Activated CD8-positive, alpha-beta memory T cell treated with anti-CD3 and anti-CD28 coated beads, Interleukin-2, amount 10 ng/mL, durations not matched to agents 7 days and 5 days (primary cell): ENCODE data around the gene MEIS1. TPM values are rescaled to one million over a fixed set of nuclear protein-coding genes. Genes with fewer than 3 reads are reported as not detected.

Source experiments
- ATAC-seq: fragments of 150-1000 bp; cut with Tn5 transposase; one replicate; pipeline ENCODE4 v1.10.0; 2021; ENCODE audit warnings: moderate library complexity
- CTCF ChIA-PET: fragments of 350-600 bp; sonication (Branson Sonifier 250); formaldehyde crosslinking; loops from one replicate; lab custom pipeline; 2021; ENCODE audit warnings: antibody characterized with exemption; lab: Charles Lee
- DNase-seq: peaks from one replicate; pipeline ENCODE4 v3.0.0-alpha.2; 2020
- H3K27ac Mint-ChIP-seq: one replicate; pipeline ENCODE4 v1.8.0; 2021; ENCODE audit warnings: mild to moderate bottlenecking, mixed read lengths
- H3K27me3 Mint-ChIP-seq: one replicate; pipeline ENCODE4 v1.8.0; 2021; ENCODE audit warnings: mixed read lengths
- H3K36me3 Mint-ChIP-seq: one replicate; pipeline ENCODE4 v1.8.0; 2021; ENCODE audit warnings: mild to moderate bottlenecking, mixed read lengths
- H3K4me1 Mint-ChIP-seq: one replicate; pipeline ENCODE4 v1.8.0; 2021; ENCODE audit warnings: mixed read lengths
- H3K4me3 Mint-ChIP-seq: one replicate; pipeline ENCODE4 v1.8.0; 2021; ENCODE audit warnings: mild to moderate bottlenecking, moderate library complexity, mixed read lengths
- H3K9me3 Mint-ChIP-seq: one replicate; pipeline ENCODE4 v1.8.0; 2022; ENCODE audit warnings: low read depth, mixed read lengths
- total RNA-seq, 2 experiments: library from RNA; stranded (reverse); gene quantifications; one replicate each; pipeline ENCODE4 v1.2.3, GENCODE V29; 2021

MEIS1 gene
- total RNA-seq, 2 experiments from 2014 or later = not detected

DNA sequence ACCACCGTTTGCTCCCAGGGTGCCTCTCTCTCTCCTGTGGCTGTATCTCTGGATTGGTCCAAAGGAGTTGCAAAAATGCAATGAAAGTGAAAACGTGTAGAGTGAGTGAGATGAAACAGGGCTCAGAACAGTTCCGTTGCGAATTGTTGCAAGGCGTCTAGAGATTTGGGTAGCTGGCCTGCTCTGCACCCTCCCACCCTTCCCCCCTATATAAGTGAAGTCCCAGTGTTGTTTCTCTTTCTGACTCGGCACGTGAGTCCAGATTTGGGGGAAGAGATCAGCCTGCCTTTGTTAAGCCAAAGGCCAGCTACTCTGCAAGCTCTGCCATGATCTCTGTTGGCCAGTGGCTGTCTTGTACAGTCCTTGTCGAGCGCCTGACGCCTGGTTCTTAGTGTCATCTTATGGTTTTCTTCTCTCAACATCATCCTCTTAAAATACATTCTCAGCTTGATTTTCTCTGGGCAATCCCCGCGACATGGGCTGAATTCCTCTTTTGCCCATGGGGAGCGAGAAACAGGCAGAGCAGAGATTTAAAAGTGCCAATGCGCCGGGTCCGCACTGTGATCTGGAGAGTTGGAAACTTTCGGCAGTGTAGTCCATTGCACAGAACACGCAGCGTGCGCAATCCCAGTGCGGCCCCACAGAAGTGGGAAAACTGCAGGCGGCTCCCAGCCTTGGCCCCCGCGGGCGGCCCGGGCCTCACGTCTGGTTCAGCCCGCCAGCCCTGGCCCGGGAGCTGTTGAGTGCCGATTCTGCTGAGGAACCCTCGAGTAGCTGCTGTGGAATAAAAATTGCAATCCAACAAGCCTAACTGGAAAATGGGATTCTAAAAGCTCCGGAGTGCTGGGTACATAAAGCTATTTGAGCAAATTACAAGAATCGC is 9.3 kb downstream of the MEIS1 start:
- H3K27me3 Mint-ChIP-seq = peaks cover 45% of the 10 kb centered on the region
- H3K9me3 Mint-ChIP-seq = no peaks in the 10 kb centered on the region
- H3K4me3 Mint-ChIP-seq = no peak overlapping the region
- no peak overlapping the region for H3K27ac Mint-ChIP-seq
- peaks cover 1% of the 10 kb centered on the region for H3K36me3 Mint-ChIP-seq
- no peak for ATAC-seq
- CTCF ChIA-PET = interaction anchor here (1.0 kb wide), 1 partner anchor 69 kb away, joined by 3 read pairs; no protein-coding TSS in a partner anchor
- DNase-seq = no peak
- no peaks in the 10 kb centered on the region for H3K4me1 Mint-ChIP-seq

DNA sequence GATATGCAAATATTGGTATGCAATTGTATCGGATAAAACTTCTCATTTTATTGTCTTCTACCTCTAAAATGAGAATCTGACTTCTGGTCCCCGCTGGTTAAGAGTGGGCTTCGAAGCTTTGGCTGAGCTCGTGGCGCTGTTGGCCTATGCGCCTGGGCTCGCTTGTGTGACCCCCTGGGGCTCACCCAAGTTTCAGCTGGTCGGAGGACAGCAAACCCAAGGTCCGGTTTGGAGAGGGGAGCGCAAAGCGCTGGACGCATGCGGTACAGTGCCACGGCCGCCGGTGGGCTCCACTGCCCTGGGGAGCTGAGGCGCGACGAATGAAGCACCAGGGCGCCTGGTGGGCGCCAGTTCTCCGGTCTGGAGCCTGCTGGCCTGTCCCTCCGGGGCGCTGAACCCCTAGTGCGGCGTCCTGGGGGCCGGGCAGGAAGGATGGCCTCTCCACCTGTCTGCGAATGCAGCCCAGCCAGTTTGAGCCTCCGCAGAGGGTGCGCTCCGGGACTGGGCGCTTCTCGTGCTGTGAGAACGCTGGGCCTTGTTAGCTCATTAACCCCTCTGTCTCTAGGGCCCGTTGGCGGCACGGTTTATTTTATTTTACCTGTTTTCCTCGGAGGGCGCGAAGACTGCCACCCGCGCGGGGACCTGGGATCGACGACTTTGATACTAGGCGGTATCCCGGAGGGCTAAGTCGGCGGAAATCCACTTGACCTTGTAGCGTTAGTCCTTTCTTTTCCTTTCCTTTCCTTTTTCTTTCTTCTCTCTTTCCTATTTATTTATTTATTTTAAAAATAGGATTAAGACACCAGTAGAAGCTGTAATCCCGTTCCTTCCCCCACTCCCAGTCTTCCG is 10.4 kb downstream of the MEIS1 start:
- ATAC-seq = no peak
- H3K4me3 Mint-ChIP-seq = no peak overlapping the region
- H3K36me3 Mint-ChIP-seq = no peaks in the 10 kb centered on the region
- no peak for DNase-seq
- no peaks in the 10 kb centered on the region for H3K9me3 Mint-ChIP-seq
- no peak overlapping the region for H3K27ac Mint-ChIP-seq
- H3K27me3 Mint-ChIP-seq = peaks cover 36% of the 10 kb centered on the region
- CTCF ChIA-PET = no interaction called here
- H3K4me1 Mint-ChIP-seq = no peaks in the 10 kb centered on the region

DNA sequence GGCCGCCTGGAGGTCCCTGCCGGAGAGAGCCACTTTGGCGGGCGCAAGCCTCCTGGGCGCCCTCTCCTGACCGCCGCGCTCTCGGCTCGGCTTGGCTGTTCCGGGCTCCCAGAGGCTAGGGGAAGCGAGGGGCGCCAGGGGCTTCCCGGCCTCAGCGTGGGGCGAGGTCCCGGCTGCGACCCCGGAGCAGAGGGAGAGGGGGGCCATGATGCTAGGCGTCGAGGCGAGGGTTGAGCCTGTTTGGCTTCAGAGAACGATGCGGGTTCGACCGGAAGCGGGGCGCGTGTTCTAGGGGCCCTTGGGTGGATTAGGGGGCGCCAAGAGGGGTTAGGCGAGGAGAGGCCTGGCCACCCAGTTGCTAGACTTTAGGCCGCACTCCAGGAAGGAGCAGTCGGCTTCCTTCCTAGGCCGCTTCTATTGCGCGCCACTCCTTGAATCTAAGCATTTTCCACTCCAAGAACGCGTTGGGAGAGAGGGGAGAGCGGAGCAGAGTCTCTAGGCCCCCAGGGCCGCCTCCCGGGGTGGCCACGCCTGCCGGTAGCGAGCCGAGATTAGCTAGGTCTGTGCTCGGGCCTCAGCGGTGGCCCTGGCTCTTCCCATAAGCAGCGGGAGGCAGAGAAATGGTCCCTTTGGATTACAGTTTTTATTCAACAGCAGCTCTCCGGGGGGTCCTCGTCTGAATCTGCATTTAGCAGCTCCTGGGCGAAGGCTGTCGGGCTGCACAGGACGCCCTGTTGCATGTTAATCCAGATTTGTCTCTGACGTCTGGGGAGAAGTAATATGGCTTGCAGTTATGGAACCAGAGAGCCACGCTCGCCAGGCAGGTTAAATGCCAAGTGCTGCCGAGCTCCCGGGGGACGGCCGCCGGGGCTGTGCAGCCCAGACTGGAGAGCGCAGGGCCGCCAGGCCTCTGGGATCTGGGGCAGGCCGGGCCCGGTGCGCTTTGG is 11.3 kb downstream of the MEIS1 start:
- H3K4me1 Mint-ChIP-seq = no peaks in the 10 kb centered on the region
- ATAC-seq = no peak
- no peak for DNase-seq
- peaks cover 28% of the 10 kb centered on the region for H3K27me3 Mint-ChIP-seq
- CTCF ChIA-PET = no interaction called here
- no peaks in the 10 kb centered on the region for H3K36me3 Mint-ChIP-seq
- no peak overlapping the region for H3K4me3 Mint-ChIP-seq
- no peaks in the 10 kb centered on the region for H3K9me3 Mint-ChIP-seq
- H3K27ac Mint-ChIP-seq = no peak overlapping the region

DNA sequence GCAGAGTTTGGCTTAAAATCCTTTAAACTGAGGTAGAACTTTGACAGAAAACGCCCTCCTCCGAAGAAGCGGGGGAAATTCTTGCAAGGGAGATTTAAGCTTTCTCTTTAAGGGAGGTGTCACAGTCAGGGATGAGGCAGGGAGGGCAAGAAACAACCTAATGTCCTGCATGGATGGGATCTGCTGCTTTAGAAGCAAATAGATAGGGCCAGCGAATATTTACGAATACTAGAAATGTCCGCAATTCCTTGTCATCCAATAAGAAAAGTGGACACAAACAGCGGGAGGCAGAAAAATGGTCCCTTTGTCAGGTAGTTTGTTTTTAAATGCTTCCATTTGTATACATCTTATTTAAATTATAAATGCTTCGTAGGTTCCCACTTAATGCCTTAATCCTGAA is 12.0 kb downstream of the MEIS1 start:
- CTCF ChIA-PET = no interaction called here
- peaks cover 22% of the 10 kb centered on the region for H3K27me3 Mint-ChIP-seq
- ATAC-seq = no peak
- no peak overlapping the region for H3K4me3 Mint-ChIP-seq
- no peak overlapping the region for H3K27ac Mint-ChIP-seq
- no peaks in the 10 kb centered on the region for H3K36me3 Mint-ChIP-seq
- H3K9me3 Mint-ChIP-seq = no peaks in the 10 kb centered on the region
- no peaks in the 10 kb centered on the region for H3K4me1 Mint-ChIP-seq
- no peak for DNase-seq

DNA sequence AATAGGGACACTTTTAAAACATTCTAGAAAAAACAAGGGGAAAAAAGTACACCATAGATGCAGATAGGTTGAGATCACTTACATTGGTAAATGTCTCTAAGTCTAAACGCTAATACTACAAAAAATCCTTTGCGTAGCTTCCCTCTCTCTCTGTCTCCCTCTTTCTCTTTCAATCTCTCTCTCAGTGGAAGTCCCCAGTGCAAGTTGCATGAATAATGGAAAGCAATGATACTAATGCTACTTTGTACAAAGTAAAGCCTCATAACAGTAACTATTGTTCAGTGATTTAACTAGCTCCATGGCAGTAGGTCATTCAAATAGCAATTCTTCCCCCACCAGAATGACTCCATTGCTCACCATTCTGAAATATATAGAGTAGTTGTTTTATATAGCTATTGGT is 12.8 kb downstream of the MEIS1 start:
- Mint-ChIP-seq H3K4me3 (no peak overlapping the region), H3K9me3 (no peaks in the 10 kb centered on the region), H3K27ac (no peak overlapping the region), H3K27me3 (peaks cover 22% of the 10 kb centered on the region), H3K36me3 (no peaks in the 10 kb centered on the region), H3K4me1 (no peaks in the 10 kb centered on the region)
- CTCF ChIA-PET = no interaction called here
- DNase-seq (no peak), ATAC-seq (no peak)

DNA sequence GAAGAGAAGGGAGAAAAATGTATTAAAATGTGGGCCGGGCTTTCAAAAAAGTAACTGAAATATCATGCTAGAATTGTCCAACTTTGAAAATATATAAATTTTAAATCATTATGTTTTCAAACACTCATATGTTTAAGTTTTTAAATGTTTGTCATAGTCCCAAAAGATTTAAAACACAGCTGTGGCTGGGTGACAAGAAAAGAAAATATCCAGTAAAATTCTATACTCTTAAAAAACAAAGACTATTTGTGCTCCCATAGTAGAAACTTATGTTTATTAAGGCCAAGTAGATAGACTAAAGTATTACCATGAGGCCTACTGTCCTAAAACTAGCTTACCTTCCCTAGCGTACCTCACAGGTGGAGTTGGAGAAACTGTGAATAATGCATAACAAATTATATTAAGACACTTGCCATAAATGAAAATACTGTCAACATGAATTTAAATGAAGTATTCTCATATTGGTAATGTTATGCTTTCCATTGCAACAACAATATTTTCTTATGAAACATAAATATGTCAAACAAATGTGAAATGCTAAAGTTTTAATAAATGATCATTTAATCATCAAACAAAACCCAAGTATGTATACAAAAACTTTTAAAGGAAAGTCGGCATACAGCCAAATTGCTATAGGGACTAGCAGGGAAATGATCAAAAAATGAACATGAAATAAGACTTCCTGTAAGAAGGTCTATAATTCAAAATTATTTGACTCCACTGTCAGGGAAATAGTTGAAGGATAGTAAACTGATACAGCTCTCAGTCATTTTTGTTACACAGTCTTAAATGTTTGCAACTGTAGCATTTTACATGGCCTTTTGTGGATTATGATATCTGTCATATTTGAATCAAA is 13.4 kb downstream of the MEIS1 start:
- DNase-seq = no peak
- no peak for ATAC-seq
- Mint-ChIP-seq H3K4me1 (no peaks in the 10 kb centered on the region), H3K36me3 (no peaks in the 10 kb centered on the region), H3K27me3 (peaks cover 22% of the 10 kb centered on the region), H3K4me3 (no peak overlapping the region), H3K9me3 (no peaks in the 10 kb centered on the region), H3K27ac (no peak overlapping the region)
- CTCF ChIA-PET = no interaction called here

DNA sequence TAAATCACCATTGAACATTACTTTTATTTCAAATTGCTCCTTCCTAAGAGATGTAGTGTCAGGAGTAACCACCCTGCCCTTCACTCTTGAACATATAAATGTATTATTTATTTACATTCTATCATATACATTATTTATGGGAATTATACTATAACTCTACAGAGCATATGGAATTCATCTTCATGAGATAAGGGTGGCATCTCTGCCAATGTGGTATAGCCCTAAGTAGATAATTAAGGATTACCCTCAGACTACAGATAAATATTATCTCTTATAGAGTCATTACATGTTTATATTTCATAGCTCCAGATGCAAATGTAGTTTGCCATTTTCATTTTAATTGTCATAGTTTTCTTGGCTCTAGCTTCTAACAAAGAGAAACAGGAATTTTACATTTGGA is 17.3 kb downstream of the MEIS1 start:
- Mint-ChIP-seq H3K4me3 (no peak overlapping the region), H3K36me3 (no peaks in the 10 kb centered on the region), H3K27me3 (peaks cover 3% of the 10 kb centered on the region), H3K27ac (no peak overlapping the region), H3K9me3 (no peaks in the 10 kb centered on the region), H3K4me1 (no peaks in the 10 kb centered on the region)
- CTCF ChIA-PET = no interaction called here
- DNase-seq = no peak
- no peak for ATAC-seq

DNA sequence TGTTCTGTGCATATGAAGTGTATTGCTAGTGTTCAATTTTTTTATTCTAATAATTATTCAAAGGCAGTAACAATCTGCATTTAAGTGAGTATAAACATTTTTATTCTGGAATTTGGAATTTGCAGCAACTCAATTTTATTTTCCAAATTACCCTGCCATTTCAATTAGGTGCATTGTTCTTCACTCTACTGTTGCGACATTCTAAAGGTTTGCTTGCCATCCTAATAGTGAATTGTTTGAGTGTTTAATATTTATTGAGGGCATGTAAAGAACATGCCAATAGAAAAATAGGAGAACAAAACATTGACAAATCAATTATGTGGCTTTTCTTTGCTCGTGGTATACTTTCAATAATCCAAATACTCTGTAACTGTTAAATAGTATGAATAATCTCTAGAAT is 18.0 kb downstream of the MEIS1 start:
- ATAC-seq (no peak), DNase-seq (no peak)
- CTCF ChIA-PET = no interaction called here
- Mint-ChIP-seq H3K27ac (no peak overlapping the region), H3K4me1 (no peaks in the 10 kb centered on the region), H3K36me3 (no peaks in the 10 kb centered on the region), H3K27me3 (peaks cover under 1% of the 10 kb centered on the region), H3K9me3 (no peaks in the 10 kb centered on the region), H3K4me3 (no peak overlapping the region)

DNA sequence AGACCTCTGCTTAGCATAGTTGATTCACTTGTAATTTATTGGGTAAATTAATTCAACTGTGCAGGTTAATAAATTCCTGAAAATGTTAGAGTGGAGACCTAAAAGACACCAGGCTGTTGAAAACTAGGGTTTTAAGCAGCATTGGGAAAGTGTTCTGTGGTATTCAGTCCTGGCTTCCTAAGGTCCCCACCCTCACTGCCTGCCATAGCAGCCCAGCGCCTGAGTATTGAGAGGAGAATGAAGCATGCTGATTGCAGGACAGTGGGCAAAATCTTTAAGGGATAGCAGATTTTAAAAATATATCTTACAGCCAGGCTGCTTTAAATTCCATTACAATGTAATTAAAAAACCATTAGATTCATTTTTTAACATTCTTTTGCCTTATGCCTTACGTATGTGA is 20.6 kb downstream of the MEIS1 start:
- Mint-ChIP-seq H3K4me1 (no peaks in the 10 kb centered on the region), H3K27ac (no peak overlapping the region), H3K9me3 (no peaks in the 10 kb centered on the region), H3K4me3 (no peak overlapping the region), H3K27me3 (no peaks in the 10 kb centered on the region), H3K36me3 (no peaks in the 10 kb centered on the region)
- CTCF ChIA-PET = no interaction called here
- DNase-seq = no peak
- ATAC-seq = no peak

DNA sequence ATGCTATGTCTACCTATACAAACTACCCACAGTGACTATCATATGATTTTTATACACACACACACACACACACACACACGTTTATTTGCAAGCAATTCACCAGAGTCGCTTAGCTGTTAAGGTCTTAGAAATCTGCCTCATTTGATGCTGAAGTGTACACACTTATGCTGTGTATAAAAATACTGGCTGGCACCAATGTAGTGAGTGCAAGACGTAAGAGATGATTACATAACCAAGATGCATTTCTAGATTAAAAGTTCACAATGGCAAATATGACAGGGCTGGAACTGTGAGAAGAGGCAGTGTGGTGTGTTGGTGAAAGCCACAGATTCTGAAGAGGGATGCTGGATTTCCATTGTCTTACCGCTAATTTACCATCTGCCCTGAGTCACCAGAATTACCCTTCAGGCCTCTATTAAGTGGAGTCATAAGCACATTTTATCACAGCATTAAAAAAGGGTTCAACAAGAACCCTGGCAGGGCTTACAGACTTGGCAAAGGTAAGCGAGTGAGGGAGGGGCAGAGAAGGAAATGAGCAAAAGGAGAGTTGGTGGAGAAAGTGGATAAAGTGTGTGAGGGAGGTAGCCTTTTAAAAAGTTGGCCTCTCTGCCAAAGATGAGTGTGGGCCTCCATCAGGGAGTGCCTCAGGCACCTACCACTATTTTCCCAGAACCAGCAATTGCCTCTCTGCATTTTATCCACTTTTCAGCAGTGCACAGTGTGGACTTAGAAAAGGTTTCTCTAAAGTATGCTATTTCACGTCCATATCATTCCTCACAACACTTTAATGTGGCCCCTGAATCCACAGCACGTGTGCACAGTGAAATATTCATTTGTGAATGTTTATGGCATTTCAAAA is 21.5 kb downstream of the MEIS1 start:
- CTCF ChIA-PET = no interaction called here
- no peak for DNase-seq
- Mint-ChIP-seq H3K4me1 (no peaks in the 10 kb centered on the region), H3K27me3 (no peaks in the 10 kb centered on the region), H3K27ac (no peak overlapping the region), H3K4me3 (no peak overlapping the region), H3K9me3 (no peaks in the 10 kb centered on the region), H3K36me3 (no peaks in the 10 kb centered on the region)
- no peak for ATAC-seq

DNA sequence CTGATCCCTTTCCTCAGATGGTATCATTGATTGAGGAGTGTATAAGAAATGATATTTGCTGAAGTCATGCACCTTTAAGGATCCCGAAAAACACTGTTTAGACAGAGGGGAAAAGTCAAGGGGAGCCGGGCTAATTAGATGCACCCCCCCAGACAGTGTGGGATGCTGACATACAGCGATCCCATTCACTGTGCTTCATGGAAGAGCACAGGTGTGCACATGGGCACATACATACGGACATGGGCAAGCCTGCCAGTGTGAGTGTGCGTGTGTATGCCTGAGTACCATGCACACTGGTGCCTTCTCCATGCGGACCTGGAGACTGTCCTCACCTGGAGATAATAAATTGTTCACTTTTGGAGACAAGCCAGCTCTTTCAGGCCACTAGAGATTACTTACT is 22.6 kb downstream of the MEIS1 start:
- no peak for DNase-seq
- CTCF ChIA-PET = no interaction called here
- ATAC-seq = no peak
- Mint-ChIP-seq H3K4me1 (no peaks in the 10 kb centered on the region), H3K27ac (no peak overlapping the region), H3K9me3 (no peaks in the 10 kb centered on the region), H3K36me3 (no peaks in the 10 kb centered on the region), H3K27me3 (no peaks in the 10 kb centered on the region), H3K4me3 (no peak overlapping the region)

DNA sequence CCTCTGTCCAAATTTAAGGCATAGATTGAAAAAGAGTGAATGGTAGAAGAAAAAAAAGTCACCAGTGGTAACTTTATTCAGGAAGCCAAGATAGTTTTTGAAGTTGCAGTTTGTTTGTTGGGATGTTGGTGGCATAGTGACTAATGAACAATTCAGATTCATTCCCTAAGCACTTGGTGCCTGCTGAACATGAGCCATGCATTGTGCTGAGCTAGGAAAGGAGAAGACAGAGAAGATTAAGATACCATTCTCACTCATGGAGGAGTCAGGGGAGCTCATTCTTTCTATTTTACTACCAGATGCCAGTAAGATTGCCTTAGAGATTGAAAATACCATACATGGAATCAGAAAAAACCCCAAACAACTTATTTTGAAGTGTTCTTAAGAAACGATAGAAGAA is 25.1 kb downstream of the MEIS1 start:
- Mint-ChIP-seq H3K4me1 (no peaks in the 10 kb centered on the region), H3K4me3 (no peak overlapping the region), H3K27ac (no peak overlapping the region), H3K9me3 (no peaks in the 10 kb centered on the region), H3K27me3 (no peaks in the 10 kb centered on the region), H3K36me3 (no peaks in the 10 kb centered on the region)
- CTCF ChIA-PET = no interaction called here
- DNase-seq (no peak), ATAC-seq (no peak)
